Activated CD4-positive, alpha-beta T cell treated with anti-CD3 and anti-CD28 coated beads, Interleukin-2, amount 50 U/mL, for 16 hours (primary cell): ENCODE data around the gene GOLGA8B.
"Not testable (repeated sequence)": the region's sequence is repeated elsewhere in the genome, so short reads cannot be mapped to it uniquely, and the experiment has no call there.

Experiments
- DNase-seq: peaks from one replicate; pipeline ENCODE4 v3.0.0-alpha.2; 2020

Gene GOLGA8B, protein sequence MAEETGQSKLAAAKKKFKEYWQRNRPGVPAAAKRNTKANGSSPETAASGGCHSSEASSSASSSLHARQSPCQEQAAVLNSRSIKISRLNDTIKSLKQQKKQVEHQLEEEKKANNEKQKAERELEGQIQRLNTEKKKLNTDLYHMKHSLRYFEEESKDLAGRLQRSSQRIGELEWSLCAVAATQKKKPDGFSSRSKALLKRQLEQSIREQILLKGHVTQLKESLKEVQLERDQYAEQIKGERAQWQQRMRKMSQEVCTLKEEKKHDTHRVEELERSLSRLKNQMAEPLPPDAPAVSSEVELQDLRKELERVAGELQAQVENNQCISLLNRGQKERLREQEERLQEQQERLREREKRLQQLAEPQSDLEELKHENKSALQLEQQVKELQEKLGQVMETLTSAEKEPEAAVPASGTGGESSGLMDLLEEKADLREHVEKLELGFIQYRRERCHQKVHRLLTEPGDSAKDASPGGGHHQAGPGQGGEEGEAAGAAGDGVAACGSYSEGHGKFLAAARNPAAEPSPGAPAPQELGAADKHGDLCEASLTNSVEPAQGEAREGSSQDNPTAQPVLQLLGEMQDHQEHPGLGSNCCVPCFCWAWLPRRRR

GRCh38 chr15:34583399-34584329 lies at the start of gene GOLGA8B:
TSS of gene GOLGA8B (minus strand) at chr15:34583651. CDS start at chr15:34535912, 47,739 bp downstream.
- DNase-seq: peak; percentile 80

DNA sequence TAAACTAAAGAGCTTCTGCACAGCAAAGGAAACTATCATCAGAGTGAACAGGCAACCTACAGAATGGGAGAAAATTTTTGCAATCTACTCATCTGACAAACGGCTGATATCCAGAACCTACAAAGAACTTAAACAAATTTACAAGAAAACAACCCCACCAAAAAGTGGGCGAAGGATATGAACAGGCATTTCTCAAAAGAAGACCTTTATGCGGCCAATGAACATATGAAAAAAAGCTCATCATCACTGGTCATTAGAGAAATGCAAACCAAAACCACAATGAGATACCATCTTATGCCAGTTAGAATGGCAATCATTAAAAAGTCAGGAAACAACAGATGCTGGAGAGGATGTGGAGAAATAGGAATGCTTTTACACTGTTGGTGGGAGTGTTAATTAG lies 49.7 kb upstream of the GOLGA8B start:
- DNase-seq: not testable (repeated sequence)

GRCh38 chr15:34628577-34629152 lies 45.2 kb upstream of the GOLGA8B start:
- DNase-seq: no peak

- DNase-seq: no peak
These were observed 41.6 kb upstream of the GOLGA8B start for GRCh38 chr15:34625007-34625406.

DNA sequence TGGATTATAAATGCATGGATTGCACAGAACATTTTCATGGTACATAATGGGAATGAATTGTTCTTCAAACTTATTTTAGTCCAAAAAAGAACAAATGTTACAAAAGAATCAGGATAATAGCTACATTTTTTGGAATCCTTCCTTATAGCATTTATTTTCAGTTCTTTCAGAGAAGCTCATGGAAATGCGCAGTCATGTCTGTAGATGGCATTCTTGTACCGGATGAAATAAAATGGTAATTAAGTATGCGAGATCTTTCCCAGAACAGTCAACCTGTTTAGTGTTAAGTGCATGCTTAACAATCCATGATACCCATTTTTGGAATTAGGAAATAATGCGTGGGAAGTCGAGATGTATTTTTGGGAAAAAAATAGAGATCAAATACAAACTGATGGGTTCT lies 38.2 kb upstream of the GOLGA8B start:
- peak; percentile 2 for DNase-seq

- no peak for DNase-seq
These were observed 37.4 kb upstream of the GOLGA8B start for GRCh38 chr15:34620814-34621213.

DNA sequence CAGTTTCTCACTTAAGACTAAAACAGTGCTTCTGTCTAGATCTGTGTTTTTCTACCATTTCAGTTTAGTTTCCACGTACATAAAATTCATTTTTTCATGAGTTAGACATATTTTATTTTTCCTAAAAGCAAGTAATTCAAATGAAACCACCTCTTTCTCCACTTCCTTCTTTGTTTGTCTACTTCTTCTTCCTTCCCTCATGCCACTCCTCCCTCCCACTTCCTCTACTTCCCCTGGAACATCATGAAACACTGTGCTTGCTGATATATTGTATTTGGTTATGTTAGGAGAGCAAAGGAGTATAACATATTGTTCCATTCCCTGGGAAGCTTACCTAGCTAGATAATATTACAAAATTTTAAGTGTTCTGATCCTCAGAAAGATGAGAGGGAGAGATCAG lies 36.7 kb upstream of the GOLGA8B start:
- no peak for DNase-seq

DNA sequence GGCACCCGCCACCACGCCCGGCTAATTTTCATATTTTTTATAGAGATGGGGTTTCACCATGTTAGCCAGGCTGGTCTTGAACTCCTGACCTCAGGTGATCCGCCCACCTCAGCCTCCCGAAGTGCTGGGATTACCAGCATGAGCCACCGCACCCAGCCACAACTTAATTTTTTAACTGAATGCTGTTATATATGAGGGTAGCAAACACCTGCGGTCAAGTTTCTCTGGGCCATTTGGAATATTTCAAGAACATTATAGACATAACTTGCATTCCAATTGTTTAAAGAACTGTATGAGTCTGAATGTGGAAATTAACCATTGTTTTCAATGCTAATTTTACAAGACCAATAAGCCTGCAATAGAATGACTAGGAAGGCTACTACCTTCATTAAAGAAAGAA lies 35.7 kb upstream of the GOLGA8B start:
- no peak for DNase-seq

DNA sequence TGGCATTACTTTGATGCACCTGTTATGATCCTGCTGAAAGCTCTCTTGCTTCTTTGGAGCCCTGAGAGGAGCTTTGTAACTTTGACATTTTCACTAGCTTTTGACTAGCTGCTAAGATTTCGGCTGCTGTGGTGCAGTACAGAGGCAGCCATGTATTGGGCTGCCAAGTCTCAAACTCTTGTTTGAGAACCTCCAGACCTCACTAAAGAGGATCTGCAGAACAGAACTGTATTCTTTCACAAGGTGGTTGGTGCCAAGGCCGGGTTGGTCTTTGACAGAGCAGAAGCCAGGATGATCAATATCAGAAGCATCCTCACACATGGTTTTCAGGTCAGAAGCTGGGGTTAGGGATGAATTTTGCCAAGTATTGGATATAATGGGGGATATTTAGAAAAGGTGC lies 34.6 kb upstream of the GOLGA8B start:
- DNase-seq: no peak

DNA sequence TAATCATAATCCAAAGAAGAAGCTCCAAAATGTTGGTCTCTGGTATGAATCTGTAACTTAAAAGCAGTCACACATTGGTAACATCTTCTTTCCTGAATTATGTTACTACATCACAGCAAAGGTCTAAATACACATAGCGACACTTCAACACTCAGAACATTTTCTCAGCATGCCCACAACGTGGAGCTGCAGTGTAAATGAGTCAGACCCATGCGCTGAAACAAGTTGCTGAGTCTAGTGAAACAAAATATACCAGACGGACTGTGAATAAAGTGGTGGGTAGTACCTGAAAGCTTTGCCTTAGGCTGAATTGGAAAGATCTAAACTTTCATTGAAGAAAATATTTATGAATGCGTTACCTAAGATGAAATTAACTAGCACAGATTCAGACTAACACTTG lies 33.2 kb upstream of the GOLGA8B start:
- DNase-seq: peak; percentile 23

DNA sequence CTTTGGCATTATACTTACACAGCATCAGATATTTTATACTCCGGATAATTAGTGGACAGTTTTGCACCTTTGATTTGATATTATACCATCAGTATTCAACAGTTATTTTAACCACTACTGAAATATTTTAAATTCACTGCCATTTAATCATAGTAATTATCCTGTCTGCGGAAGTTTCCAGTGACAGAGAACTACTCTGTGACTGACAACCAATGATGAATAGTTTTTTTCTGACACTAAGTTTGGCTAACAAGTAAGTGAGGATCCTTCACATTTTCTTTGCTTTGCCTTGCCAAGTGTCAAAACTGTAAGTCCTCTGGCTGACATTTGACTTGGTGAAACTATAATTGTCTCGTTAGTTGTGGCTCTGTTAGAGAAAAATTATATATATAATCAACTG lies 30.5 kb upstream of the GOLGA8B start:
- no peak for DNase-seq

DNA sequence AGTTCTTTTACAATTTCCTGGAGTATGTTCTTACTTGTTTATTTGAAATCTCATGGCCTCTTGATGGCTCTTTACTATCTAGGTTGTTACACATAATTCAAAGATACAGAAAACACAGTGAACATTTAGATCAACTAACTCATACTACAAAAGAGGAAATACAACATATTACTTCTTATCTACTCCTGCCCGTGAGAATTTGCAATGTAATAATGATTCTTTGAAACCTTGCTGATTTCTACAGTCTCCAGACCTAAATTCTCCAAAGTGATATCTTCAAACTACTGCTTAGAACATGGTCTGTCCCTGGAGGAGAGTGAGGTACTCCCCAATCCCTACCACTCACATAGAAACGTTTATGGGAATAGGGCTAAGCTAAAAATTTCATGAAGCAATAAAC lies 29.9 kb upstream of the GOLGA8B start:
- DNase-seq: no peak

DNA sequence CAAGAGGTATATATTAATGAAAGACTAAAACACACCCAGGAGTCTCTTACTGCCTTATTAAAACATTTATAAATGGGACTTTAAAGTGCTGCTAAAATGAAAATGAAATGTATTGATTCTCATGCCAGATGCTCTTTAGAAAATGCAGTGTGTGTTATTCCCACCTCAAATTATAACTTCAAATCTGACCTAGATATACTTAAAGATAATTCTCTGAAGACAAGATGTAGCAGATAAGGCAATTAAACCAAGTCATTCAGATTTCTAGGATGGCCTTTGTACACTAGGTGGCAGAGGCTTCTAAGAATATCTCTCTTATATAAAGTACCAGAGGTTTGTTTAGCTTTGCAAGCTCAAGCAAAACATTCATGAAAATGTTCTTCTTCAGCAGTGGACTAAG lies 26.9 kb upstream of the GOLGA8B start:
- peak; percentile 18 for DNase-seq

DNA sequence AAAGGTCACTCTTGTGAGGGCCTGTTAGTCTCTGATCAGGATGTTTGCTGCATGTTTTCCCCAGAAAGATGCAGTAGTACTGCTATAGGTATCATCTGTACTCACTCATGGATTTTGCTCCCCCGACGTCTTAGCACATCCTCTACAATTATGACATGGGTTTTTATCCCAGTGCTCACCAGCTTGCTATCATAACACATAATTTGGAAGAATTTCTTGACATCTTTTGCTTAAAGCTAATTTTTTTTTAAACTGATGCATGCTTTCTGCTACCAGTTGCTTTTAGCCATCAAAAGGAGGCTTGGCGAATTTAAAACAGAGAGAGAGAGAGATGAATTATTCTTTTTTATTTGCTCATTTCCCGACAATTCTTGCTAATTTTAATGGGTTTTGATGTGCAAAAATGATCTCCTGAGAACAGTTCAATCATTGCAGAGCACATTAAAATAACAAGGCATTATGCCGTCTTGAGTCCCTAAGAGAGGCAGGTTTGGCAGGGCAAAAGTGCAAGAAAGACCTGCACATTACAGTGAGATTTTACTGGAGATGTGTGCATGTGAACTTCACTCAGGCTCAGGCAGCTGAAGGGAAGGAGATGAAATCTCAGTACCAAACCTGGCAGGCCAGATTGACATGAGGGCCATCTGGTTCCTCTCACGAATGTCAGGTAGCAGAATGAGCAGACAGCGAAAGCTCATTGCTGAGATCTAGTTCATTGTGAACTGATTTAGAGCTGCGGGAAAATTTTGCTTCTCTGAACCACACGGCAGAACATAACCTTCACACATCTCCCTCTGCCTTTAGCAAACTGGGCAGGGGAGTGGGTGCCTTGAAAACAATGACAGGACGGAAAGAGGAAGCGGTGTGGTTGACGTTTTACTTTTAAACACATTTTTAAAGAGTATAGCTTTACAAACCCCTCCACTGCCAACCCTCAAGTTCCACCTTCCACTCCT lies 25.9 kb upstream of the GOLGA8B start:
- DNase-seq: peak; percentile 2

DNA sequence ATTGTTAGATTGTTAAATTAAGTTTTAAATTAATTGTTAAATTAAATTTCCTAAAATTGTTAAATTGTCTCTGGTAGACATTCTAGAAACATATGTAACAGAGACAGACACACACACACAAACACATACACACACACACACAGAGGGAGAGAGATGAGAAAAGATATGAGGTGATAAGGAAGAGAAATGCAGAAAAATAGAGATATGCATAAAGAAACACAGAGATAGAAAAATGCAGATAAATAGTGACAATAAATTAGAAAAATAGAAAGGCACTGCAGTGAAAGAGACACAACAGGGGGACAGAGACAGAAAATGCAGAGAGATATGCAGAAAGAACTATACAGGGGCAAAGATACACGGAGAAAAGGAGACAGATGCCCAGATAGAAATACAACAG lies 25.1 kb upstream of the GOLGA8B start:
- no peak for DNase-seq

DNA sequence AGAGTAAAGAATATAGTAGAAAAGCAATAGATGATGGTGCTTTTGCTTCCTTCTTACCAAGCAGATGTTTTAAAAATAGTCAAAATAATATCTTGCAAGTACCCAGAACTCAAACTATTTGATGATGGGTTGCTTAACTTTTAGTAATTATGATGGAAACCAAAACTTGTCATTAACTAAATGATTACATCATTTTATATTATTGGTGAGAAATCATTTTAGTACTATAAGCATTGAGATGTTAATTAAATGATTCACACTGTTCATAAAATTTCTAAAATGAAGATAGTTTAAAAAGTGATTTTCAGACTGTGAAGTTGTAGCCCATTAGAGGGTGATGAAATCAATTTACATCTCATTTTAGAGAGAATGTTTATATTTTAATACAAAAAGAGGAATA lies 24.4 kb upstream of the GOLGA8B start:
- no peak for DNase-seq

- no peak for DNase-seq
These were observed 23.1 kb upstream of the GOLGA8B start for GRCh38 chr15:34606545-34606944.

DNA sequence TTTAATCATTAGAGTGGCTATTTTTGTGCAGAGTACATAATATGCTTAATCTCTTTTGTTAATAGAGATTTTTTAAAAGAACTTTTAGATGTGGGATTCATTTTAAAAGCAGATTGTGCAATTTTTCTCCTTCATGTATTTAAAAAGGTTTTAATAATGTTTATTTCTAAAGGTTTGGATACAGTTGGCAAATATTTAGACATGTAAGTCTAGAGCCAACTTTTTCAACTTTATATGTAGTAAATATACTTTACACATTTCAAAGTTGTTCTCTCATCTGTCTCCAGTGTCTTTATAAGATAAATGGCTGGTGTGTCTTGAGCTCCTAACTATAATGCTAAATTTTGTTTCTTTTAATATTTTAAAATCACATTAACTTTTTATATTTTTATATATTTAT lies 22.7 kb upstream of the GOLGA8B start:
- DNase-seq: no peak

- no peak for DNase-seq
These were observed 19.6 kb upstream of the GOLGA8B start for GRCh38 chr15:34603095-34603494.

DNA sequence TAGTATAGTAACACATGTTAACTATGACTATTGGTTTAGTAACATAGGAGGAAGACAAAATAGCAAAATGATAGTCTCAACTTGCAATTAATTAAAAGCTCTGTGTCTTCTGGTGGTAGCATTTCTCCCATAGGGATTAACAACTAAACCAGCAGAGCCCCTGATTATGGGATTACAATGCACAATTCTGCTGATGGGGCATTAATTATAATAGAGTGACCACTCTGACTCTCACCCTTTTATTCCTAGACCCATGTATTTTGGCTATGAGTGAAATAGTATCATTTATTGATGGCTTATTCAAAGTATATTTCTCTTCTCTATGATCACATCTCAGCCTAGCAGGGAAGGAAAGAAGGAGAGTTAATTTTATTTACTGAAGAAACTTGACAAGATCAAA lies 17.5 kb upstream of the GOLGA8B start:
- DNase-seq: no peak

GRCh38 chr15:34598799-34599585 lies 15.5 kb upstream of the GOLGA8B start:
- DNase-seq: no peak
